Kidney (tissue), 14 donors: ENCODE results near the gene OTUB2. TPM values are rescaled to one million over a fixed set of nuclear protein-coding genes. Genes with fewer than 3 reads are reported as not detected.

ENCODE experiments used
- DNase-seq, 5 donors: peaks; one replicate each; pipeline ENCODE4 v3.0.0-alpha.2; 2013 to 2020
- FAIRE-seq: peaks from 2 replicates; lab custom pipeline; 2012; peaks lifted over from hg19 to GRCh38; lab: Jason Lieb, UNC
- H3K27ac ChIP-seq, 2 donors: one replicate each; pipeline ENCODE4 v1.7.0; 2013; ENCODE audit warnings: low read depth in 2 of 2, low read length in 2 of 2, inconsistent platforms in 1 of 2
- H3K27me3 ChIP-seq: one replicate; pipeline ENCODE4 v1.7.1; 2013; ENCODE audit warnings: low read length, inconsistent platforms; ENCODE audit not compliant: control insufficient read depth, insufficient read depth
- H3K36me3 ChIP-seq, 3 donors: one replicate each; pipeline versions ENCODE4 v1.7.0 to v1.7.1; 2013; ENCODE audit warnings: low read length in 3 of 3, control low read depth in 1 of 3, inconsistent platforms in 1 of 3; ENCODE audit not compliant: insufficient read depth in 3 of 3, control insufficient read depth in 2 of 3
- H3K4me1 ChIP-seq, 3 donors: one replicate each; pipeline versions ENCODE4 v1.7.0 to v1.7.1; 2013; ENCODE audit warnings: low read length in 3 of 3, inconsistent platforms in 1 of 3, low read depth in 1 of 3; ENCODE audit not compliant: control insufficient read depth in 2 of 3, insufficient read depth in 2 of 3
- H3K4me3 ChIP-seq, 3 donors: one replicate each; pipeline versions ENCODE4 v1.7.0 to v1.8.1; 2013; ENCODE audit warnings: low read length in 3 of 3, control low read depth in 1 of 3, inconsistent platforms in 1 of 3
- H3K9ac ChIP-seq, 3 donors: one replicate each; pipeline versions ENCODE4 v1.7.0 to v1.7.1; 2013; ENCODE audit warnings: low read length in 3 of 3, control low read depth in 1 of 3, inconsistent platforms in 1 of 3
- H3K9me3 ChIP-seq, 3 donors: one replicate each; pipeline versions ENCODE4 v1.7.0 to v1.7.1; 2013; ENCODE audit warnings: low read length in 3 of 3, control low read depth in 1 of 3, inconsistent platforms in 1 of 3; ENCODE audit not compliant: control insufficient read depth in 2 of 3, insufficient read depth in 1 of 3
- CTCF ChIP-seq: IDR thresholded peaks from 3 replicates; pipeline ENCODE4 v1.5.1; 2012; ENCODE audit warnings: mild to moderate bottlenecking, moderate library complexity, borderline replicate concordance; ENCODE audit not compliant: insufficient read depth; ENCODE audit errors: extremely low read depth
- intact Hi-C: fragments of 100-400 bp; cut with DNase I; formaldehyde crosslinking; loops from one replicate; pipeline ENCODE4 v1.11.1; 2022
- polyA plus RNA-seq: library from polyadenylated mRNA; stranded (reverse); fragments of 350-450 nt; fragmentation: Illumina TruSeq; extraction: RNeasy Lipid Tissue Mini Kit (QIAGEN cat#74804); gene quantifications from one replicate; pipeline ENCODE4 v1.2.3, GENCODE V29; 2014; ENCODE audit warnings: low read depth, low replicate concordance; ENCODE audit not compliant: insufficient read depth
- total RNA-seq: library from RNA; stranded (reverse); fragmentation: NEBNext Ultra II Directional; extraction: Animal tissue kit (Norgen Biotek cat#: 25700); gene quantifications from one replicate; pipeline ENCODE4 v1.2.1, GENCODE V29; 2021
- donor health status: control.
- donor health status: control.
- donor health status: control.
- donor health status: control.
- donor health status: control.
- donor health status: DM: yes; HTN: yes; CAD: no.
- donor health status: Normal renal cell carcinoma (clear cell type).

Gene OTUB2
- total and polyA plus RNA-seq, 2 donors from 2014 or later: 1.1 to 1.6 TPM

- peak in 1 of 5 donors; percentile 22 for DNase-seq
- no peaks in the 10 kb centered on the region for H3K27me3 ChIP-seq
- FAIRE-seq: no peak
These were observed 15.5 kb upstream of the OTUB2 start for GRCh38 chr14:94010625-94011024.

GRCh38 chr14:94011795-94012194, 14.3 kb upstream of the OTUB2 start:
- no peaks in the 10 kb centered on the region for H3K27me3 ChIP-seq
- intact Hi-C loops: no loop called here
- H3K4me3 ChIP-seq: no peak overlapping the region
- no peaks in the 10 kb centered on the region for H3K36me3 ChIP-seq
- peak in 1 of 5 donors; percentile 31 for DNase-seq
- FAIRE-seq: no peak
- H3K9ac ChIP-seq: no peak overlapping the region
- TF ChIP-seq CTCF: no peak
- no peaks in the 10 kb centered on the region for H3K4me1 ChIP-seq
- no peaks in the 10 kb centered on the region for H3K9me3 ChIP-seq
- H3K27ac ChIP-seq: no peak overlapping the region

More at GRCh38 chr14:94010625-94011024, 15.5 kb upstream of the OTUB2 start:
- intact Hi-C loops: no loop called here
- no peak overlapping the region for H3K4me3 ChIP-seq
- H3K4me1 ChIP-seq: no peaks in the 10 kb centered on the region
- no peak overlapping the region for H3K9ac ChIP-seq
- H3K9me3 ChIP-seq: no peaks in the 10 kb centered on the region
- no peak for TF ChIP-seq CTCF
- no peaks in the 10 kb centered on the region for H3K36me3 ChIP-seq
- H3K27ac ChIP-seq: no peak overlapping the region

GRCh38 chr14:94014382-94014781, 11.8 kb upstream of the OTUB2 start:
- Histone ChIP-seq H3K9ac (no peak overlapping the region), H3K36me3 (no peaks in the 10 kb centered on the region), H3K27ac (no peak overlapping the region), H3K4me3 (no peak overlapping the region), H3K4me1 (no peaks in the 10 kb centered on the region), H3K27me3 (no peaks in the 10 kb centered on the region), H3K9me3 (no peaks in the 10 kb centered on the region)
- intact Hi-C loops: no loop called here
- no peak for DNase-seq
- no peak for FAIRE-seq
- no peak for TF ChIP-seq CTCF

- intact Hi-C loops: no loop called here
- no peaks in the 10 kb centered on the region for H3K4me1 ChIP-seq
- DNase-seq (no peak), FAIRE-seq (no peak)
- H3K27ac ChIP-seq: no peak overlapping the region
- H3K4me3 ChIP-seq: no peak overlapping the region
- H3K36me3 ChIP-seq: no peaks in the 10 kb centered on the region
- H3K9me3 ChIP-seq: no peaks in the 10 kb centered on the region
- TF ChIP-seq CTCF: no peak
- no peaks in the 10 kb centered on the region for H3K27me3 ChIP-seq
- no peak overlapping the region for H3K9ac ChIP-seq
These were observed 10.9 kb upstream of the OTUB2 start for GRCh38 chr14:94015223-94015622.
